HG03025 (cell line): ENCODE measurements around the gene ZNF316.
"Not testable (repeated sequence)": the region's sequence is repeated elsewhere in the genome, so short reads cannot be mapped to it uniquely, and the experiment has no call there.

ENCODE experiments used
- ATAC-seq: cut with Tn5 transposase; IDR thresholded peaks from one replicate; pipeline ENCODE4 v1.9.1; 2021; ENCODE audit warnings: mild to moderate bottlenecking, moderate library complexity; ENCODE audit not compliant: unreplicated experiment, low FRiP score

The ZNF316 gene

DNA sequence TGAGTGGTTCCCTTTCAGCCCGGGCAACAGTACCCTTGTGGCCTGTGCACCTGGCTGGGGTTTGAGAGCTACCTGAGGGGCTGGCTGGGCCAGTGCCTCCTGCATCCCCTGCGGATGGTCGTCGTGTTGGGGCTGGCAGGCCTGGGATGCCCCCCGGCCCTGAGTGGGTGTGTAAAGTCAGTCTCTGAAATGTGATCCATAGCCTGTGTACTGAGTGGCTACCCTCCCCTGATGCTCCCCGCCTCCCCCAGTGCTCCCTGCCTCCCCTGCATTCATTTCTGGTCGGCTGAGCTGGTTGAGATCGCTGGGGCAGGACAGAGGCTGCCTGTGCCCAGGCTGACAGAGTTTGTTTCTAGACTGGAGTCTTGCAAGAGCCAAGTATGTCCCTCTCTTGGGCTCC lies 9.3 kb downstream of the ZNF316 start:
- no peak for ATAC-seq

DNA sequence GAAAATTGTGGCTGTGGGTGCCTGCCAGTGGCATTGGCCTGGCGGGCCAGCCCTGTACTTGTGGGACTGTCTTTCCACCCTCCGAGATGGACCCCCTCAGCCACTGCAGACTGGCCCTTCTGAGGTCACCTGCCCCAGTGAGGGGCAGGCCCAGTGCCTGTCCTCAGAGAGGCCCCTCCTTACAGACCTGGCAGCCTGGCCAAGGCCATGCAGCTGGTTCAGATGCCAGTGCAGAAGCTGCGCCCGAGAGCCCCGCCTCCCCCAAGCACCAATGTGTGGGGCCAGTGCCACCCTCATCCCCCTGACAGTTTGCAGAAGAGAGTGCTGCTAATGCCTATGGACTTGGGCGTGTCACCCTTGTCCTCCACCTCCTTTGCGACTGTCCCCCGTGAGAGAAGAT lies 10.0 kb downstream of the ZNF316 start:
- ATAC-seq: no peak

DNA sequence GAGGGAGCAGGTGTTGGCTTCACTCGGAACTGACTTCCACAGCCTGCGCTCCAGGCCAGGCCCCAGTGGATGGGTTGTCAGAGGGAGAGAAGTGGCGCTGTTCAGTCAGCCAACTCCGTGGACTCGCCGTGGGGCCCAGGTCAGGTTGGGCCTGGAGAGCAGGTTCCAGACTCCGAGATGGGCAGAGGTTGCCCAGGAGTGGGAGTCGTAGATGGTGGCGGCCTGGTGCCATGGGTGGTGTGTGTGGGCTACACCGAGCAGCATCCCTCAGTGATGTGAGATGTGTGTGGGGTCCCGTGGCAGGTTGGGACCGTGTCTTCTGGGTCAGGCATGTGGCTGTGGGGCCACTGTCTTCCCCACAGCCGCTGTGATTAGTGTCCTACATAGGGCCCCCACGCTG lies 10.4 kb downstream of the ZNF316 start:
- no peak for ATAC-seq

DNA sequence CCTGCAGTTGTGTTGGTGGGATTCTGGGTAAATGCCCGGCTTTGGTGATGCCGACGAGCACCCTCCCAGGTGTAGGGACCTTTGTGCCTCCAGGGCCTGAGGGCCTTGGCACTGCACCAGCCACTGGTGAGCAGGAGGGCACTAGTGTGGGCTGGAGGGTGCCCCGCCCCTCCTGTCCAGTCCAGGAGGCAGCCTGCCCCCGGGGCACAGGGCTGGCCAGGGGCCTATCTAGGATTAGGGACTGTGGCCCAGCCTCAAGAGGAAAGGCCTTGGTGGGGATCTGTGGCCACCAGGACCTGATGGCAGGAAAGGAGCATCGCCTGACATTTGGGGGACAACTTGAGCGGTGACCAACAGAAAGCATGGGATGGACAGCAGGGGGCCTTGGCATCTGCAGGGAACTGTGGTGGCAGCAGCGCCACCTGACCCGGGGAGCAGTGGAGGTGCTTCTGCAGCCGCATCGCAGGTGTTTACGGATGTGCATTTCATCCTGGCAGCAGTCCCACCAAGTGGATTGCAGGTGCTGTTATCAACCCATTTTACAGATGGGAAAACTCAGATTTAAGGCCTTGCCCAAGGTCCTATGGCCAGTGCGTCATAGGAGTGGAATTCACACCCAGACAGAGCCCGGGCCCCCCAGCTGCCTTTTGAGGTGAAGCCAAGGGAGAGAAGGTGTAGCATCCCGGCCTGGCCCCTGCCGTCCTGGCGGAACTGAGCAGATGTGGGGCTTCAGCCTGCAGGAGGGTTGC lies 11.1 kb downstream of the ZNF316 start:
- no peak for ATAC-seq

DNA sequence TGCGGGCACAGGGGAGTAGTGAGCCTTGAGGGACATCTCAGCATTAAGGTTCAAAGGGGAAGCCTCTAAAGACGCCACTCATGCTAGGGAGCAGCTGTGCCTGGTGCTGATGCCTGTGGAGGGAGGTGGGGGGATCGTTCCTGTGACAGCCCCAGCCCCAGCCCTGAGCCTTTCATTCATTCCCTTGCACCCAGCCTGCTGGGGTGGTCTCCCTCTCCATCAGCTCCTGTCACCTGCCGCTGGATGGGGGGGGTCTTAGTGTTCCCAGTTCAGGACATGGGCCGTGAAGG lies 11.6 kb downstream of the ZNF316 start:
- ATAC-seq: no peak

DNA sequence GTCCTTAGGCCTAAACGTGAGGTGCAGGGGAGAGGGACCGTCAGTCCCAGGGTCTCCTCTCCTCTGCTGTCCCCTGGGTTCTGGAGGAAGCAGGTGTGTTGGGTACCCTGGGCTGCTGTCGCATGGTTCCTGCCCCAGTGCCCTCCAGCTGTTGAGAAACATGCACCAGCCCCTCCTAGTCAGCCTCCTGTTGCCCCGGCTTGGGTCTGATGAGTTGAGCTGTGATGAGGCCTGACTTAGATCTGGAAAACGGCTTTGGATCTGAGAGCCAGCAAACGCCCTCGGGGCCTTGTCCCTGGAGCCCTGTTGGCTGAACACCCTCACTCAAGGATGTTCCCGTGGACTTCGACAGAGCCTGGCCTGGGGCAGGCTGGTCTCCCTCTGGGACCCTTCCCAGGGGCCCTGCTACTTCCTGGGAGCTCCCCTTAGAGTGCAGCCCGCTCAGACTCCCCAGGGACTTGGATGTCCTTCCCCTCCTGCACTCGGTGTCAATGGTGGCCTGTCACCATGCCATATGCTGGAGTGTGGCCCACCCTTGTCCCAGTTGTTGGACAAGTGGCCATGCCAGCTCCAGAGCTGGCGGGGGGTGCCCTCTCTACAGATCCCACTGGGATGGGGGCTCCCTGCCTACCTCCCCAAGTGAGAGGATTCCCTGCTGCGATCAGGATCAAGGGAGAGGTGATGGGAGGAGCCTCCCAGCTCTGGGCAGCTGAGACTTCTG lies 12.3 kb downstream of the ZNF316 start:
- ATAC-seq: no peak

DNA sequence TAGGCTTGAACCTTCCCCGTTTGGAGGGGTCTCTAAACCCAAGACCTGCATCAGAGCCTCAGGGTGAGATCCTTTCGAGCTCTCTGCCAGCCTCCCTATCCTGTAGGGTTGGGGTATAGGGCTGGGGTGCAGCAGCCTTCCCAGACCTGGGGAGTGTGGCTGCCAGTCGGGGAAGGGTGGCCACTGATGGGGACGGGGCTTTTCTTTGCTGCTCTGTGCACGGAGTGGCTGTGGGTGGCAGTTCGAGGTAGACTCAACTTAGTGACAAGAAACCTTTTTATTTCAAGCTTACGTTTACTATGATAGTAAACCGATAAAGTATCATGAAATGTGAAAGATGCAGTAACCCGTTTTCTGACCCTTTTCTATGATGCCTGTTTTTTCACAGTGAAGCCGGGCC lies 13.0 kb downstream of the ZNF316 start:
- ATAC-seq: no peak

DNA sequence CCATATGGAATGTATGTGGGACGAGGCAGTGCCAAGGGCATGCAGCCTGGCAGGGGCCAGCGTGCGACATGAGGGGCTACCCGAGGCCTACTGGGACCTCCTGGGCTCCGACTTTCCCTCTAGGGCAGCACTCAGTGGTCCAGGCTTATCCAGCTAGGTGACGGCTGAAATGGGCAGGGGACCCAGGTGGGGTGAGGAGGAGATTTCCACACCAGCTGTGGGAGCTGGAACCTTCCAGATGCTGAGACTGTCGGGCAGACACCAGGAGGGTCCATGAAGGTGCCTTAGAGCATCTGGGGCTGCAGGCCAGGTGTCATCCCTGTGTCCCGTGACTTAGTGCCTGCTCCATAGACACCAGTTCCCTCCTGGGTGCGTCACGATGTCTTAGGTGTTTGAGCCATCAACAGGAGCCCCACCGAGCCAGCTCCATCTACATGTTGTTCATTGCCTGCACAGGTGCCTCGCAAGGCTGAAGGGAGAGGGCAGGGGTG lies 13.4 kb downstream of the ZNF316 start:
- ATAC-seq: no peak

DNA sequence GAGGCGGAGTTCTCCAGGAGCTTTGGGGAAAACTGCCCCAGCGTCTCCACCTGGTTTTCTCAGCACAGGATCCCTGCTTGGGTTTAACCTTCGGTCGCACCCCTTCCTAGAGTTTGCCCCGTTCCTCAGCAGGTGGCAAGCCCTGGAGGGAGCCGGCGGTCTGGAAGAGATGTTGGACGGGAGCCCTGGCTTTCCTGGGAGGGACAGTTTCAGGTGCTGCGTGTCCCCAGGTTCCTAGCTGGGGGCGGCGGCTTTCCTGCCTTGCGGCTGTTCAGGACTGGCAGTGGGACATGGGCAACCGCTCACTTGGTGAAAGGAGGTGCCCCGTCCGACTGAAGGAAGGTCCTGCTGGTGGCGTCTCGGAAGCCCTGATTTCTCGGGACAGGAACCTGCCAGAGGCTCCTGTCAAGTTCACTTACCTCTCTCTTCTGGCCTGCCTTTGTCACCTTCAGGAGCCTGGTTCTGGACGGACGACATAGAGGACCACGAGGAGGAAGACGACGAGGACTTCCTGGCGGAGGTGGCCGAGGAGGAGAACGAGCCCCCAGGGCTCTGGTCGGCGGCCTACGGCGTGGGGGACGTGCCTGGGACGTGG lies 14.8 kb downstream of the ZNF316 start:
- no peak for ATAC-seq

DNA sequence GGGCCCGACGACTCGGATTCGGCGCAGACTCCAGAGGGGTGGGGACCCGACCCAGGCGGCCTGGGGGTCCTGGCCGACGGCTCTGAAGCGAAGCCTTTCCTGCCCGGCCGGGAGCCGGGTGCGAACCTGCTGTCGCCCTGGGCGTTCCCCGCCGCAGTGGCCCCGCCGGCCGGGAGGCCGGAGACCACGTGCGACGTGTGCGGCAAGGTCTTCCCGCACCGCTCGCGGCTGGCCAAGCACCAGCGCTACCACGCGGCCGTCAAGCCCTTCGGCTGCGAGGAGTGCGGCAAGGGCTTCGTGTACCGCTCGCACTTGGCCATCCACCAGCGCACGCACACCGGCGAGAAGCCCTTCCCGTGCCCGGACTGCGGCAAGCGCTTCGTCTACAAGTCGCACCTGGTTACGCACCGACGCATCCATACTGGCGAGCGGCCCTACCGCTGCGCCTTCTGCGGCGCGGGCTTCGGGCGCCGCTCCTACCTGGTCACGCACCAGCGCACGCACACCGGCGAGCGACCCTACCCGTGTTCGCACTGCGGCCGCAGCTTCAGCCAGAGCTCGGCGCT lies 15.4 kb downstream of the ZNF316 start:
- ATAC-seq: no peak

DNA sequence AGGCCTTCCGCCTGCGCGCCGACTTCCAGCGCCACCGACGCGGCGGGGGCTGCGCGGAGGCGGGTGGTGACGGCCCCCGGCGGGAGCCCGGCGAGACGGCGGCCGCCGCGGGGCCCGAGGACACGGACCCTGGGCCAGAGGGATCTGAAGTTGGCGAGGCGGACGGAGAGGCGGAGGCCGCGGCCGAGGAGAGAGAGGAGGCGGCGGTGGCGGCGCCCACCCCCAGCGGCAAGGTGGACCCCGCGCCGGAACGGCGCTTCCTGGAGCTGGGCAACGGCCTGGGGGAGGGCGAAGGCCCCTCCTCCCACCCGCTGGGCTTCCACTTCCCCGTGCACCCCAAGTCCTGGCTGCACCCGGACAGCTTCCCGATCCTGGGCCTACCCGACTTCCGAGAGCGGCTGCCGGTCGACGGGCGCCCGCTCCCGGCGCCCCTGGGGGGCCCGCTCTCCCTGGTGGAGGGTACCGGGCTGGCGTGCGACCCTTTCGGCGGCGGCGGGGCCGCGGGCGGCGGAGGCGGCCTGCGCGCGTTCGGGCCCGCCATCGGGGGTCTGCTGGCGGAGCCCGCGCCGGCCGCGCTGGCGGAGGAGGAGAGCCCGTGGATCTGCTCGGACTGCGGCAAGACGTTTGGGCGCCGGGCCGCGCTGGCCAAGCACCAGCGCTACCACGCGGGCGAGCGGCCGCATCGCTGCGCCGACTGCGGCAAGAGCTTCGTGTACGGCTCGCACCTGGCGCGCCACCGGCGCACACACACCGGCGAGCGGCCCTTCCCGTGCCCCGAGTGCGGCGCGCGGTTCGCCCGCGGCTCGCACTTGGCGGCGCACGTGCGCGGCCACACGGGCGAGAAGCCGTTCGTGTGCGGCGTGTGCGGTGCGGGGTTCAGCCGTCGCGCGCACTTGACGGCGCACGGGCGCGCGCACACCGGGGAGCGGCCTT lies 16.2 kb downstream of the ZNF316 start:
- ATAC-seq: no peak

DNA sequence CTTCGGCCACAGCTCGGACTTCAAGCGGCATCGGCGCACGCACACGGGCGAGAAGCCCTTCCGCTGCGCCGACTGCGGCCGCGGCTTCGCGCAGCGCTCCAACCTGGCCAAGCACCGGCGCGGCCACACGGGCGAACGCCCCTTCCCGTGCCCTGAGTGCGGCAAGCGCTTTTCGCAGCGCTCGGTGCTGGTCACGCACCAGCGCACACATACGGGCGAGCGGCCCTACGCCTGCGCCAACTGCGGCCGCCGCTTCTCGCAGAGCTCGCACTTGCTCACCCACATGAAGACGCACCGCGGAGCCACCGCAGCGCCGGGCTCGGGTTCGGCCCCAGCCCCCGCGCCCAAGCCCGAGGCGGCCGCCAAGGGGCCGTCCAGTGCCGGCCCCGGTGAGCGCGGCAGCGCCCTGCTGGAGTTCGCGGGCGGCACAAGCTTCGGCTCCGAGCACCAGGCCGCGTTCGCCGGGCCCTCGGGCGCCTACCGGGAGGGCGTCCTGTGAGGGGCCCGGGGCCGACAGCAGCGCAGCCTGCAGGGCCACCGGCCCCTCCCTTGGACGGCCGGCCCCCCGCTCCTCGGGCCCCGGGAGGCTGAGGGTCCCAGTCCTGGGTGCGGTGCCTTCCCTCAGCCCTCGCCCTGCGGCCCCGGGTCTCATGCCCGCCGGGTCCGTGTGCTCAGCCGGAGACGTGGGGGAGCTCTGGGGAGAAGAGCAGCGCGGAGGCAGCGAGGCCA lies 17.2 kb downstream of the ZNF316 start:
- ATAC-seq: no peak

DNA sequence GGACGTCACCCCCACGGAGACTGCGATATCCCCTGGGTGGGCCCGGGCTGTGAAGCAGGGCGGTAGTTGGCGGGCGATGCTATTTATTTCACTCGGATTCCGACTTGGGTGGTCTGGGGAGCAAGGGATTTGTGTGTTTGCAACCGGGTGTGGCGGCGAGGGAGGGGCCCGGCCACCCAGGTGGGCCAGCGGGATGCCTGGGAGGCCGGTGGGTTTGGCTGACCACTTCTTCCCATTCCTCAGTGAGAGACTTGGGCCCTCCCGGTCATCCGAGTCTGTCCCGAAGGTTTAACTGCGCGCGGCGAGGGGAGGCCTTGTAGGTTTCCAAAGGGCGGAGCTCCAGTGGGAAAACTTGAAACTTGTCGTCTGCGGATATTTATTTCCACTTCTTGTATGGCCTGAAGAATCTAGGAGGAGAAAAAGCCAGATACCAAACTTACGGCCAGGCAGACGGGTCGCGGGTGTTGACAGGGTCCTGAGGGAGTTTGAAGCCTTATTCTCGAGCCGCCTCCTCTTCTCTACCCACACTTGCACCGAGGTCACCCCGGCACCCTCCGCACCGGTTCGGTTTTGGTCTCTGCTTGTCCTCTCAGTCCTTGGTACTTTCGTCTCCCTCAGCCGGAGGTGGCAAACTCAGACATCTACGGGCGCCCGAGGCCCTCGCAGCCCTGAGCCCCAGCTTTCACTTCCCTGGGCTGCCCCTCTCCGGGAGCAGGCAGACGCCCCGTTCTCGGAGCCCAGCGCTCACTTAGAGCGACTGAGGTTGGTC lies 17.9 kb downstream of the ZNF316 start:
- ATAC-seq: no peak

DNA sequence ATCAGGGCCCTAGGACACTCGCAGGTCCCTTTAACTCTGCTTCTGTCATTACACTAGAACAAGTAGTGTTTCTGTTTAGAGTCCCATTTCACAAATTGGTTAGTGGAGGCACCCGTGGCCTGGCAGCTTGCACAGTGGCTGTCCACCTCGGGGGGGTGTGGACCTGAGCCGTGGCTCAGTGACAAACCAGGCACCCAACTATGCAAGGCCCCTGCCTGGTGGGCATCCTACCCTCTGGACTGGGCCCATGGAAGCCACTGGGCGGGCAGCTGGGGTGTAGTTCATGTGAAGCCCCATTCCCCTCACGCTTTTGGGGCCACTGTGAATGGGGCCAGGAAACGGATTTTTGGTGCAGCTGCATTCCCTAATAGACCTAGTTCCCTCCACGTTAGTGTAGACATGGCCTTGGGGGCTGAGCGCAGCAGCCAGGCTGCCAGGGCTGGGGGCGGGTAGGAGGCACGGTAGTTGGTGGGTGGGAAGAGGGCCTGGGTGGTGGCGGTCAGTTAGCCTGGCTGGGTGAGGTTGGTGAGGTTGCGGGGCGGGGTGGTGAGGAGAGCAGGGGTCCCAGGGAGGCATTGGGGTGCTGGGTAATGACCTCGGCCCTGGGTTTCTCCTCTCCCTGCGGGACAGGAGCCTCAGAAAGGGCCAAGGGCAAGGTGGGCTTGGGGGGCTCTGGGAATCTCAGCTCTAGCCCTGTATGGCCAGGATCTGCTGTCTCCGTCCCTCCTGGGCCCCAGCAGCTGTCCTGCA lies 18.7 kb downstream of the ZNF316 start:
- no peak for ATAC-seq

DNA sequence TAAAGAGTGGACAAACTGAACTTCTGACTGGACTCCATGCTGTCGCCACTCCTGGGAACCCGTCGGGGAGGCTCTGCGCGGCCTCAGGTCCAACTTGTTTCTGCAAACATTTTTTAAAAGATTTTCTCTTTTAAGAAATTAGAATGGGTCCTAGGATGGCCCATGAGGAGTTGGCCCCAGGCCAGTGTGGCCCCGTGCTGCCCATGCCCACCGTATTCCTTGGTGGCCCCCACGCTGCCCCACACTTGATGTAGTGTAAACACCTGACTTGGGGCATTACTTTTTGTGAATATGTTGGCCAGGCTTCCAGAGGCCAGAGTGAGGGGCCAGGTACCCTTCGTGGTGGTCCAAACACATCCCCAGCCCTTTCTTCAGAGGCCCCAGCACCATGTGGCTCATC lies 19.3 kb downstream of the ZNF316 start:
- no peak for ATAC-seq

DNA sequence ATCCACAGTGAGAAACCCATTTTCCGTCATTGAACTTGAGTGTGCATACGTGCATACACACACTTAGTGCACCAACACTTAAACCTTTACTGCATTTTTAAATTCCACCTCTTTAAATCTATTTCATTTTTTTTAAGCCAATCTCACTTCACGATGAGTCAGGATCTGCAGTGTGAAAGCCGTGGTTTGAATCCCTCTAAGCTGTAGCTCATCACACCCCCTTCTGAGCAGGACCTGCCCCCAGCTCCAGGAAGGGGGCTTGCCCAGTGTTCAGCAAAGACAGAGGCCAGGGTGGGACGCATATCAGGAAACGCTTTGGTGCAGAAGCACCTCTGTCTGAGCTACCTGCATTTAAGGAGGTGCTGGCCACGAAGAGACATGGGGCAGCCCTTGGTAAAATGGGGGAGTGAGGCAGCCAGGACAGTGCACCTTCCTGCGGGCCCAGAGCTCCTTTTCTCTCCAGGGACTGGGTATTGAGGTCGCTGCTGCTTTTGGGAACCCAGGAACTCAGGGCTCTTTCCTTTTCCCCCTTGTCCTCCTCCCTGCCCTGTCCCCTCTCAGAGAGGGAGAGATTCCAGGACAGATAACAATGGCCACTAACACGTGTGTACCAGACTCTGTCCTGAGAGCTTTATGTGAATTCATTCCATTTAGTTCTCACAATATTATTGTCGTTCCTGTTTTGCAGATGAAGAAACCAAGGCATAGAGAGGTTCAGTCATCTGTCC lies 21.7 kb downstream of the ZNF316 start:
- ATAC-seq: no peak

DNA sequence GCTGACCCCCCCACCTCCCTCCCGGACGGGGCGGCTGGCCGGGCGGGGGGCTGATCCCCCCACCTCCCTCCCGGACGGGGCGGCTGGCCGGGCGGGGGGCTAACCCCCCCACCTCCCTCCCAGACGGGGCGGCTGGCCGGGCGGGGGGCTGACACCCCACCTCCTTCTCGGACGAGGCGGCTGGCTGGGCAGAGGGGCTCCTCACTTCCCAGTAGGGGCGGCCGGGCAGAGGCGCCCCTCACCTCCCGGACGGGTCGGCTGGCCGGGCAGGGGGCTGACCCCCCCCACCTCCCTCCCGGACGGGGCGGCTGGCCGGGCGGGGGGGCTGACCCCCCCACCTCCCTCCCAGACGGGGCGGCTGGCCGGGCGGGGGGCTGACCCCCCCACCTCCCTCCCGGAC lies 33.7 kb downstream of the ZNF316 start:
- ATAC-seq: not testable (repeated sequence)
